H9 (cell line): Measurements from ENCODE around the gene GPD1L. TPM values are rescaled to one million over a fixed set of nuclear protein-coding genes. Genes with fewer than 3 reads are reported as not detected.

ENCODE experiments used
- DNase-seq: peaks from one replicate; pipeline ENCODE4 v3.0.0-alpha.2; 2017
- H2AFZ ChIP-seq: one replicate; pipeline ENCODE4 v1.6.1; 2013; ENCODE audit warnings: mild to moderate bottlenecking, low read length, control low read depth, moderate library complexity
- H2AK5ac ChIP-seq: 2 replicates; pipeline ENCODE4 v1.6.1; 2013; ENCODE audit warnings: low read length, control low read depth, mixed read lengths; ENCODE audit not compliant: insufficient read length
- H2BK120ac ChIP-seq: one replicate; pipeline ENCODE4 v1.6.1; 2013; ENCODE audit warnings: low read depth, mild to moderate bottlenecking, low read length, control low read depth, inconsistent platforms; ENCODE audit not compliant: poor library complexity, severe bottlenecking
- H2BK12ac ChIP-seq: 2 replicates; pipeline ENCODE4 v1.6.1; 2013; ENCODE audit warnings: low read length, control low read depth, mixed read lengths, low read depth; ENCODE audit not compliant: insufficient read length
- H2BK15ac ChIP-seq: 2 replicates; pipeline ENCODE4 v1.6.1; 2013; ENCODE audit warnings: low read depth, low read length, control low read depth
- H2BK20ac ChIP-seq: one replicate; pipeline ENCODE4 v1.6.1; 2013; ENCODE audit warnings: low read depth, mild to moderate bottlenecking, low read length, control low read depth, inconsistent platforms; ENCODE audit not compliant: poor library complexity, severe bottlenecking
- H2BK5ac ChIP-seq: 2 replicates; pipeline ENCODE4 v1.6.1; 2013; ENCODE audit warnings: low read length, control low read depth, mixed read lengths; ENCODE audit not compliant: insufficient read length
- H3K14ac ChIP-seq: 2 replicates; pipeline ENCODE4 v1.6.1; 2013; ENCODE audit warnings: low read length, control low read depth; ENCODE audit not compliant: insufficient read depth
- H3K18ac ChIP-seq: 2 replicates; pipeline ENCODE4 v1.6.1; 2013; ENCODE audit warnings: low read depth, mild to moderate bottlenecking, mixed read lengths, low read length, control low read depth; ENCODE audit not compliant: insufficient read length
- H3K23ac ChIP-seq: 2 replicates; pipeline ENCODE4 v1.6.1; 2013; ENCODE audit warnings: low read length, control low read depth, mixed read lengths, low read depth; ENCODE audit not compliant: insufficient read length
- H3K23me2 ChIP-seq: 2 replicates; pipeline ENCODE4 v1.6.1; 2013; ENCODE audit warnings: low read depth, mild to moderate bottlenecking, mixed read lengths, low read length, control low read depth; ENCODE audit not compliant: insufficient read length, poor library complexity, severe bottlenecking
- H3K27ac ChIP-seq: 2 replicates; pipeline ENCODE4 v1.5.1; 2013; ENCODE audit warnings: low read length, control low read depth, mixed read lengths, low read depth; ENCODE audit not compliant: insufficient read length
- H3K27me3 ChIP-seq: 2 replicates; pipeline ENCODE4 v1.6.1; 2013; ENCODE audit warnings: low read length, control low read depth, inconsistent platforms; ENCODE audit not compliant: insufficient read depth
- H3K4ac ChIP-seq: 2 replicates; pipeline ENCODE4 v1.6.1; 2013; ENCODE audit warnings: low read depth, mild to moderate bottlenecking, control low read depth, inconsistent platforms, low read length, moderate library complexity
- H3K4me1 ChIP-seq: 2 replicates; pipeline ENCODE4 v1.6.1; 2013; ENCODE audit warnings: low read length, control low read depth, inconsistent platforms; ENCODE audit not compliant: insufficient read depth
- H3K4me2 ChIP-seq: 2 replicates; pipeline ENCODE4 v1.6.1; 2013; ENCODE audit warnings: low read length, control low read depth, mixed read lengths; ENCODE audit not compliant: insufficient read length, insufficient read depth
- H3K56ac ChIP-seq: 2 replicates; pipeline ENCODE4 v1.6.1; 2013; ENCODE audit warnings: low read depth, mild to moderate bottlenecking, mixed read lengths, low read length, control low read depth; ENCODE audit not compliant: insufficient read length
- H3K79me1 ChIP-seq: 2 replicates; pipeline ENCODE4 v1.6.1; 2013; ENCODE audit warnings: low read depth, mild to moderate bottlenecking, moderate library complexity, low read length, control low read depth, inconsistent platforms; ENCODE audit not compliant: insufficient read depth, poor library complexity, severe bottlenecking
- H3K79me2 ChIP-seq: 2 replicates; pipeline ENCODE4 v1.6.1; 2013; ENCODE audit warnings: low read length, control low read depth, inconsistent platforms; ENCODE audit not compliant: insufficient read depth
- H3K9ac ChIP-seq: 2 replicates; pipeline ENCODE4 v1.6.1; 2013; ENCODE audit warnings: low read length, control low read depth, mixed read lengths; ENCODE audit not compliant: insufficient read length; ENCODE audit errors: extremely low read depth
- H3K9me3 ChIP-seq: one replicate; pipeline ENCODE4 v1.6.1; 2013; ENCODE audit warnings: low read depth, low read length, inconsistent platforms; ENCODE audit not compliant: control insufficient read depth
- H3T11ph ChIP-seq: one replicate; pipeline ENCODE4 v1.6.1; 2013; ENCODE audit warnings: mild to moderate bottlenecking, low read length, control low read depth, inconsistent platforms
- H4K20me1 ChIP-seq: one replicate; pipeline ENCODE4 v1.6.1; 2013; ENCODE audit not compliant: control insufficient read depth, insufficient read length, insufficient read depth
- H4K5ac ChIP-seq: 2 replicates; pipeline ENCODE4 v1.6.1; 2013; ENCODE audit warnings: low read depth, mild to moderate bottlenecking, mixed read lengths, low read length, control low read depth; ENCODE audit not compliant: insufficient read length
- H4K8ac ChIP-seq: replicated peaks from 2 replicates; pipeline ENCODE4 v1.6.1; 2013; ENCODE audit warnings: low read length, control low read depth, mixed read lengths, low read depth; ENCODE audit not compliant: insufficient read length
- H4K91ac ChIP-seq: 2 replicates; pipeline ENCODE4 v1.6.1; 2013; ENCODE audit warnings: low read depth, mild to moderate bottlenecking, moderate library complexity, mixed read lengths, low read length, control low read depth; ENCODE audit not compliant: insufficient read length
- H3K27ac Mint-ChIP-seq, 3 experiments: 2 replicates in 2 of 3; 3 replicates in 1 of 3; pipeline ENCODE4 v1.8.0; 2020 to 2021; ENCODE audit warnings: mixed read lengths in 3 of 3, mild to moderate bottlenecking in 1 of 3, moderate library complexity in 1 of 3
- H3K27me3 Mint-ChIP-seq: 2 replicates; pipeline ENCODE4 v1.8.0; 2021; ENCODE audit warnings: low read depth, mild to moderate bottlenecking, moderate library complexity, mixed read lengths
- H3K36me3 Mint-ChIP-seq, 3 experiments: 2 replicates in 2 of 3; 3 replicates in 1 of 3; pipeline ENCODE4 v1.8.0; 2020 to 2021; ENCODE audit warnings: low read depth in 3 of 3, mixed read lengths in 3 of 3; ENCODE audit not compliant: insufficient read depth in 1 of 3
- H3K4me1 Mint-ChIP-seq, 2 experiments: 2 replicates each; pipeline ENCODE4 v1.8.0; 2020; ENCODE audit warnings: mixed read lengths in 2 of 2
- H3K4me3 Mint-ChIP-seq, 2 experiments: 2 replicates in 1 of 2; 3 replicates in 1 of 2; pipeline ENCODE4 v1.8.0; 2020 to 2021; ENCODE audit warnings: mild to moderate bottlenecking in 2 of 2, mixed read lengths in 2 of 2, moderate library complexity in 1 of 2
- H3K9me3 Mint-ChIP-seq, 2 experiments: 2 replicates in 1 of 2; 3 replicates in 1 of 2; pipeline ENCODE4 v1.8.0; 2020; ENCODE audit warnings: mild to moderate bottlenecking in 2 of 2, mixed read lengths in 2 of 2, moderate library complexity in 1 of 2
- WGBS: extraction: QIAGEN DNeasy Blood & Tissue Kit; methylation state at CpG from one replicate; pipeline ENCODE4 v1.1.7; 2013; ENCODE audit warnings: missing lambda C conversion rate, low lambda C conversion rate, mixed read lengths; ENCODE audit not compliant: insufficient read length; ENCODE audit errors: extremely low coverage; 5-methylcytosine and 5-hydroxymethylcytosine counted together
- total RNA-seq: library from RNA; stranded (reverse); gene quantifications from 2 replicates; pipeline ENCODE4 v1.2.1, GENCODE V29; 2021
- TF ChIP-seq, protein P1 (sequence below): fragments of 200-600 bp; sonication (generic); conservative IDR thresholded peaks from 3 replicates; pipeline ENCODE4 v1.8.0; 2021; ENCODE audit warnings: antibody characterized with exemption, mild to moderate bottlenecking

The GPD1L gene
- total RNA-seq, 1 experiment from 2014 or later, result 3.7 TPM

- Histone ChIP-seq H4K8ac (no peak overlapping the region), H2BK12ac (no peak overlapping the region), H3K23ac (no peak overlapping the region), H3K9ac (no peak overlapping the region), H3K56ac (no peak overlapping the region), H2BK120ac (no peak overlapping the region), H3K27ac (no peak overlapping the region), H2AK5ac (no peak overlapping the region), H3K4me2 (no peak overlapping the region), H3K79me2 (no peaks in the 10 kb centered on the region), H3K9me3 (no peaks in the 10 kb centered on the region), H3K4ac (no peak overlapping the region), H4K91ac (no peak overlapping the region), H2BK20ac (no peak overlapping the region), H3K14ac (no peak overlapping the region), H2BK5ac (no peak overlapping the region), H3K79me1 (no peaks in the 10 kb centered on the region), H2BK15ac (no peak overlapping the region), H2AFZ (no peak overlapping the region), H4K20me1 (no peaks in the 10 kb centered on the region), H3K18ac (no peak overlapping the region), H3K4me1 (no peaks in the 10 kb centered on the region), H3T11ph (no peak overlapping the region), H4K5ac (no peak overlapping the region), H3K23me2 (no peaks in the 10 kb centered on the region), H3K27me3 (no peaks in the 10 kb centered on the region)
- peaks cover 2 to 7% of the 10 kb centered on the region in 2 experiments; a peak in 2 of 4 replicates for H3K4me1 Mint-ChIP-seq
- H3K27me3 Mint-ChIP-seq, result peaks cover 3% of the 10 kb centered on the region
- WGBS, result no CpG with 5 or more reads among the region's 7 CpGs
- peaks cover 10 to 14% (median 10%) of the 10 kb centered on the region in 3 experiments for H3K36me3 Mint-ChIP-seq
- no peak overlapping the region for H3K27ac Mint-ChIP-seq
- no peak overlapping the region for H3K4me3 Mint-ChIP-seq
- H3K9me3 Mint-ChIP-seq, result peaks cover 16 to 17% of the 10 kb centered on the region in 2 experiments
- TF ChIP-seq, protein P1, sequence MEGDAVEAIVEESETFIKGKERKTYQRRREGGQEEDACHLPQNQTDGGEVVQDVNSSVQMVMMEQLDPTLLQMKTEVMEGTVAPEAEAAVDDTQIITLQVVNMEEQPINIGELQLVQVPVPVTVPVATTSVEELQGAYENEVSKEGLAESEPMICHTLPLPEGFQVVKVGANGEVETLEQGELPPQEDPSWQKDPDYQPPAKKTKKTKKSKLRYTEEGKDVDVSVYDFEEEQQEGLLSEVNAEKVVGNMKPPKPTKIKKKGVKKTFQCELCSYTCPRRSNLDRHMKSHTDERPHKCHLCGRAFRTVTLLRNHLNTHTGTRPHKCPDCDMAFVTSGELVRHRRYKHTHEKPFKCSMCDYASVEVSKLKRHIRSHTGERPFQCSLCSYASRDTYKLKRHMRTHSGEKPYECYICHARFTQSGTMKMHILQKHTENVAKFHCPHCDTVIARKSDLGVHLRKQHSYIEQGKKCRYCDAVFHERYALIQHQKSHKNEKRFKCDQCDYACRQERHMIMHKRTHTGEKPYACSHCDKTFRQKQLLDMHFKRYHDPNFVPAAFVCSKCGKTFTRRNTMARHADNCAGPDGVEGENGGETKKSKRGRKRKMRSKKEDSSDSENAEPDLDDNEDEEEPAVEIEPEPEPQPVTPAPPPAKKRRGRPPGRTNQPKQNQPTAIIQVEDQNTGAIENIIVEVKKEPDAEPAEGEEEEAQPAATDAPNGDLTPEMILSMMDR, result peak; percentile 83
- DNase-seq, result peak; percentile 52
These were observed 69.3 kb downstream of the GPD1L start for GRCh38 chr3:32175607-32176197.
